ENCODE results near the gene NPIPB2. TPM values are rescaled to one million over a fixed set of nuclear protein-coding genes. Genes with fewer than 3 reads are reported as not detected.
A peak's percentile ranks its signal among the peaks of the same experiment; 100 is the strongest.

Gene NPIPB2
- total and polyA plus RNA-seq, 4 donors, result 0.88 to 15.0 (median 9.0) TPM

- Histone ChIP-seq H3K27ac (ENCODE audit: low read depth in 1 of 2, low read length in 2 of 2) (peak overlapping the region; percentile 40 to 61), H3K9me3 (ENCODE audit: control insufficient read depth, low read length) (no peaks in the 10 kb centered on the region), H3K27me3 (ENCODE audit: control insufficient read depth in 1 of 2, insufficient read depth in 2 of 2, low read length in 1 of 2) (no peaks in the 10 kb centered on the region), H3K4me3 (ENCODE audit: low read length in 2 of 2) (peak overlapping the region; percentile 86 to 97), H3K36me3 (ENCODE audit: control insufficient read depth in 1 of 2, insufficient read depth in 2 of 2, low read length in 1 of 2) (no peaks in the 10 kb centered on the region), H3K4me1 (ENCODE audit: control insufficient read depth in 1 of 2, insufficient read depth in 2 of 2, low read length in 2 of 2) (peaks cover 6 to 8% of the 10 kb centered on the region in 2 donors)
- DNase-seq (peak; percentile 71 to 83), ATAC-seq (ENCODE audit: low FRiP score) (peak; percentile 31)
- intact Hi-C loops (cut with DNase I), result no loop called here
- WGBS, 2 donors, result 0% methylated on average over 75 to 79 of the region's 79 CpGs
Measured at GRCh38 chr16:11915114-11915643, 26.7 kb downstream of the NPIPB2 start.

- Histone ChIP-seq H3K36me3 (ENCODE audit: control insufficient read depth in 1 of 2, insufficient read depth in 2 of 2, low read length in 1 of 2) (no peaks in the 10 kb centered on the region), H3K27ac (ENCODE audit: low read depth in 1 of 2, low read length in 2 of 2) (peak overlapping the region; percentile 40 to 61), H3K9me3 (ENCODE audit: control insufficient read depth, low read length) (no peaks in the 10 kb centered on the region), H3K4me3 (ENCODE audit: low read length in 2 of 2) (peak overlapping the region; percentile 86 to 97), H3K27me3 (ENCODE audit: control insufficient read depth in 1 of 2, insufficient read depth in 2 of 2, low read length in 1 of 2) (no peaks in the 10 kb centered on the region), H3K4me1 (ENCODE audit: control insufficient read depth in 1 of 2, insufficient read depth in 2 of 2, low read length in 2 of 2) (peaks cover 6 to 8% of the 10 kb centered on the region in 2 donors)
- ATAC-seq (ENCODE audit: low FRiP score), result no peak
- 2 to 3% methylated on average over 30 of the region's 30 CpGs for WGBS, 2 donors
- no peak for DNase-seq
- intact Hi-C loops (cut with DNase I), result no loop called here
Measured at GRCh38 chr16:11914210-11915113, 27.4 kb downstream of the NPIPB2 start.

- ATAC-seq (ENCODE audit: low FRiP score) (no peak), DNase-seq (no peak)
- H3K27me3 ChIP-seq (ENCODE audit: control insufficient read depth in 1 of 2, insufficient read depth in 2 of 2, low read length in 1 of 2), result no peaks in the 10 kb centered on the region
- H3K9me3 ChIP-seq (ENCODE audit: control insufficient read depth, low read length), result no peaks in the 10 kb centered on the region
- intact Hi-C loops (cut with DNase I), result no loop called here
- H3K27ac ChIP-seq (ENCODE audit: low read depth in 1 of 2, low read length in 2 of 2), result no peak overlapping the region
- no peaks in the 10 kb centered on the region for H3K36me3 ChIP-seq (ENCODE audit: control insufficient read depth in 1 of 2, insufficient read depth in 2 of 2, low read length in 1 of 2)
- H3K4me3 ChIP-seq (ENCODE audit: low read length in 2 of 2), result peak overlapping the region; percentile 86 to 97
- peaks cover 8% of the 10 kb centered on the region in 2 donors for H3K4me1 ChIP-seq (ENCODE audit: control insufficient read depth in 1 of 2, insufficient read depth in 2 of 2, low read length in 2 of 2)
- WGBS, 2 donors, result 56 to 62% methylated on average over 12 of the region's 12 CpGs
Measured at GRCh38 chr16:11913425-11914079, 28.3 kb downstream of the NPIPB2 start.

GRCh38 chr16:11909653-11910545 lies 31.9 kb downstream of the NPIPB2 start:
- H3K4me3 ChIP-seq (ENCODE audit: low read length in 2 of 2), result no peak overlapping the region
- no peak for ATAC-seq (ENCODE audit: low FRiP score)
- no peaks in the 10 kb centered on the region for H3K27me3 ChIP-seq (ENCODE audit: control insufficient read depth in 1 of 2, insufficient read depth in 2 of 2, low read length in 1 of 2)
- DNase-seq, result no peak
- 59 to 62% methylated on average over 18 of the region's 18 CpGs for WGBS, 2 donors
- no peaks in the 10 kb centered on the region for H3K36me3 ChIP-seq (ENCODE audit: control insufficient read depth in 1 of 2, insufficient read depth in 2 of 2, low read length in 1 of 2)
- intact Hi-C loops (cut with DNase I), result no loop called here
- peaks cover 8% of the 10 kb centered on the region in 2 donors for H3K4me1 ChIP-seq (ENCODE audit: control insufficient read depth in 1 of 2, insufficient read depth in 2 of 2, low read length in 2 of 2)
- H3K9me3 ChIP-seq (ENCODE audit: control insufficient read depth, low read length), result no peaks in the 10 kb centered on the region
- no peak overlapping the region for H3K27ac ChIP-seq (ENCODE audit: low read depth in 1 of 2, low read length in 2 of 2)

- H3K27me3 ChIP-seq (ENCODE audit: control insufficient read depth in 1 of 2, insufficient read depth in 2 of 2, low read length in 1 of 2), result no peaks in the 10 kb centered on the region
- peaks cover 5 to 8% of the 10 kb centered on the region in 2 donors for H3K4me1 ChIP-seq (ENCODE audit: control insufficient read depth in 1 of 2, insufficient read depth in 2 of 2, low read length in 2 of 2)
- H3K27ac ChIP-seq (ENCODE audit: low read depth in 1 of 2, low read length in 2 of 2), result no peak overlapping the region
- WGBS, 2 donors, result 93 to 96% methylated on average over 8 of the region's 8 CpGs
- intact Hi-C loops (cut with DNase I), result no loop called here
- no peaks in the 10 kb centered on the region for H3K9me3 ChIP-seq (ENCODE audit: control insufficient read depth, low read length)
- no peaks in the 10 kb centered on the region for H3K36me3 ChIP-seq (ENCODE audit: control insufficient read depth in 1 of 2, insufficient read depth in 2 of 2, low read length in 1 of 2)
- ATAC-seq (ENCODE audit: low FRiP score) (no peak), DNase-seq (no peak)
- H3K4me3 ChIP-seq (ENCODE audit: low read length in 2 of 2), result no peak overlapping the region
Measured at GRCh38 chr16:11907160-11907970, 34.5 kb downstream of the NPIPB2 start.

GRCh38 chr16:11903906-11904305 lies 37.9 kb downstream of the NPIPB2 start:
- no peak for ATAC-seq (ENCODE audit: low FRiP score)
- Histone ChIP-seq H3K27me3 (ENCODE audit: control insufficient read depth in 1 of 2, insufficient read depth in 2 of 2, low read length in 1 of 2) (no peaks in the 10 kb centered on the region), H3K4me3 (ENCODE audit: low read length in 2 of 2) (no peak overlapping the region), H3K36me3 (ENCODE audit: control insufficient read depth in 1 of 2, insufficient read depth in 2 of 2, low read length in 1 of 2) (no peaks in the 10 kb centered on the region), H3K9me3 (ENCODE audit: control insufficient read depth, low read length) (no peaks in the 10 kb centered on the region), H3K4me1 (ENCODE audit: control insufficient read depth in 1 of 2, insufficient read depth in 2 of 2, low read length in 2 of 2) (peaks cover 1 to 3% of the 10 kb centered on the region in 2 donors), H3K27ac (ENCODE audit: low read depth in 1 of 2, low read length in 2 of 2) (no peak overlapping the region)
- no peak for DNase-seq
- intact Hi-C loops (cut with DNase I), result no loop called here
- 26 to 31% methylated on average over 6 of the region's 6 CpGs for WGBS, 2 donors

- DNase-seq (no peak), ATAC-seq (ENCODE audit: low FRiP score) (no peak)
- Histone ChIP-seq H3K9me3 (ENCODE audit: control insufficient read depth, low read length) (no peaks in the 10 kb centered on the region), H3K27me3 (ENCODE audit: control insufficient read depth in 1 of 2, insufficient read depth in 2 of 2, low read length in 1 of 2) (no peaks in the 10 kb centered on the region), H3K27ac (ENCODE audit: low read depth in 1 of 2, low read length in 2 of 2) (no peak overlapping the region), H3K4me1 (ENCODE audit: control insufficient read depth in 1 of 2, insufficient read depth in 2 of 2, low read length in 2 of 2) (peaks cover 0 to 3% of the 10 kb centered on the region in 2 donors), H3K4me3 (ENCODE audit: low read length in 2 of 2) (no peak overlapping the region), H3K36me3 (ENCODE audit: control insufficient read depth in 1 of 2, insufficient read depth in 2 of 2, low read length in 1 of 2) (no peaks in the 10 kb centered on the region)
- intact Hi-C loops (cut with DNase I), result no loop called here
- 72 to 78% methylated on average over 3 of the region's 3 CpGs for WGBS, 2 donors
Measured at GRCh38 chr16:11901091-11901490, 40.8 kb downstream of the NPIPB2 start.

Data from aorta (tissue), 5 donors.